Activated naive CD4-positive, alpha-beta T cell treated with anti-CD3 and anti-CD28 coated beads, Interleukin-2, amount 50 U/mL, for 24 hours (primary cell): ENCODE data around the gene RTKN.
"Not testable (repeated sequence)": the region's sequence is repeated elsewhere in the genome, so short reads cannot be mapped to it uniquely, and the experiment has no call there.

ENCODE experiments used
- H3K27ac Mint-ChIP-seq: one replicate; pipeline ENCODE4 v1.8.0; 2021; ENCODE audit warnings: mild to moderate bottlenecking, mixed read lengths
- H3K27me3 Mint-ChIP-seq: one replicate; pipeline ENCODE4 v1.8.0; 2021; ENCODE audit warnings: mixed read lengths
- H3K36me3 Mint-ChIP-seq: one replicate; pipeline ENCODE4 v1.8.0; 2021; ENCODE audit warnings: mixed read lengths
- H3K4me1 Mint-ChIP-seq: one replicate; pipeline ENCODE4 v1.8.0; 2021; ENCODE audit warnings: mixed read lengths
- H3K4me3 Mint-ChIP-seq: one replicate; pipeline ENCODE4 v1.8.0; 2021; ENCODE audit warnings: mild to moderate bottlenecking, mixed read lengths
- H3K9me3 Mint-ChIP-seq: one replicate; pipeline ENCODE4 v1.8.0; 2021; ENCODE audit warnings: mixed read lengths

RTKN gene

DNA sequence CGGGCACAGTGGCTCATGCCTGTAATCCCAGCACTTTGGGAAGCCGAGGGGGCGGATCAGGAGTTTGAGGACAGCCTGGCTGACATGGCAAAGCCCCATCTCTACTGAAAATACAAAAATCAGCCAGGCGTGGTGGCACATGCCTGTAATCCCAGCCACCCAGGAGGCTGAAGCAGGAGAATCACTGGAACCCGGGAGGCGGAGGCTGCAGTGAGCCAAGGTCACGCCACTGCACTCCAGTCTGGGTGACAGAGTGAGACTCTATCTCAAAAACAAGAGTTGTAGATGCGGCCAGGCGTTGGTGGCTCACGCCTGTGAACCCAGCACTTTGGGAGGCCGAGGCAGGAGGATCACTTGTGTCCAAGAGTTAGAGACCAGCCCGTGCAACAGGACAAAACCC, 29.0 kb upstream of the RTKN start:
- not testable (repeated sequence) for H3K27me3 Mint-ChIP-seq, H3K9me3 Mint-ChIP-seq
- peak overlapping the region; percentile 76 for H3K4me3 Mint-ChIP-seq
- peaks cover 26% of the 10 kb centered on the region for H3K4me1 Mint-ChIP-seq
- H3K36me3 Mint-ChIP-seq, result peaks cover 17% of the 10 kb centered on the region
- peak overlapping the region; percentile 86 for H3K27ac Mint-ChIP-seq

DNA sequence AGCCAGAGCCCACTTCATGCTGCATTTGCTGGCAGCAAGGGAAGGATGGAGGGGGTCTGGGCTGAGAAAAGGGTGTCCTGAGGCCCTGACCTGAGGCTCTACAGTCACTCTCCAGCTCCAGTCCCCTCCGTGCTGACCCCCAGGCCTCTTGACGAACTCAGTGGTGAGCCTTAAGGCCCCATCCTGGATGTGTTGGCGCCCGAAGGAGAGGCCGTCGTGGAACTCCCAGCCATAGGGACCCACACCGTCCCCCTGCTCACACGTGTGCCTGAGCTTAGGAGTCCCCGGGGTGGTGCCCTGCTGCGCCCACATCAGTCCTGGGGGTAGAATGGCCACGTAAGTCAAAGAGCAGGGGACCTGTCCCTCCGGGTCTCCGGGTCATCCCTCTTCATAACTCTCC, 22.7 kb upstream of the RTKN start:
- H3K4me3 Mint-ChIP-seq, result peak overlapping the region; percentile 99
- H3K27ac Mint-ChIP-seq, result peak overlapping the region; percentile 84
- peaks cover 36% of the 10 kb centered on the region for H3K4me1 Mint-ChIP-seq
- peaks cover 4% of the 10 kb centered on the region for H3K36me3 Mint-ChIP-seq
- H3K9me3 Mint-ChIP-seq, result no peaks in the 10 kb centered on the region
- no peaks in the 10 kb centered on the region for H3K27me3 Mint-ChIP-seq

DNA sequence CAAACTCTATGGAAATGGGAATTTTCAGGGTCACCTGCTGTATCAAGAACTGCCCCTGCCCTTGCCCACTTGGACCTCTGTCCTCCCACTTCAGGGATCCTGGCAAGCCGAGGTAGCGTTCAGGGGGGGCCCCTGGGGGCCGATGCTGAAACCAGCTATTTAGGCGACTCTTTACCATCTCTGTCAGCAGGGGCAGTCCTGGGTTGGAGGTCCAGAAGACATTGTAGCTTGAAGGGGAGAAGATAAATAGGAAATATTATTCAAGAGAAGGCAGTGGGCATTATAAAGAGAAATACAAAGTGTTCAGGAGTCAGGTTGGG, 21.0 kb upstream of the RTKN start:
- Mint-ChIP-seq H3K9me3 (no peaks in the 10 kb centered on the region), H3K36me3 (peaks cover 4% of the 10 kb centered on the region), H3K4me3 (no peak overlapping the region), H3K27me3 (no peaks in the 10 kb centered on the region), H3K4me1 (peaks cover 48% of the 10 kb centered on the region), H3K27ac (no peak overlapping the region)

DNA sequence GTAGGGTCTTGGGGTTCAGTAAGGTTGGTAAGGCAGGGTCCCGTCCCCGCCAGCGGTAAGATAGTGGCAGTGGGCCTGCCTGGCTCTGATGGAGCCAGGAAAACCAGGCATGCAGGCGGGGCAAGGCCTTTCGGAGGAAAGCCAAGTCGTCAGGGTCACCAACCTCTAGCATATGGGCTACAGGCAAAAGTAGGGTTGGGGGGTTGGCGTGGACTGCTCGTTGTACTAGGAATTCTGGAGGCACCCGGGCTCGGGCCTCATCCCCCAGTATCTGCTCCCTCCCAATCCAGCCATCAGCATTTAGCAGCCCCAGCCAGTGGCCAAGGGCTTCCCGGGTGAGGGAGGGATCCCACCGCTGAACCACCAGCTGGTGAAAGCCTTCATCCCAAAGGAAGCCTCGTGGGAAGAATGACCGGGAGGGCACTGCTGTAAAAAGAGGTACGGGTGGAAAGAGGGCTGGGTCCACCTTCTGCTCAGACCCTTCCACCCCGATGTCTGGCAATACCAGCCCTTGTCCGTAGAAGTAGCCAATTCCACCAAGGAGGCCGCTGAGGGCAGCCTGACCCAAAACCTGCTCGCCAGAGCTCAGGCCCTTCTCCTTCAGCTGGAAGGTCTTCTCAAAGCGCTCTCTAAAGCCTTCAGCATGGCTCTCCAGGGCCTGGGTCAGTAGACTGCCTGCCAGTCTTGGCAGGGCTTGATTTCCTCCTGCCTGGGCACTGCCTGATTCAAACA, 20.5 kb upstream of the RTKN start:
- peaks cover 50% of the 10 kb centered on the region for H3K4me1 Mint-ChIP-seq
- H3K4me3 Mint-ChIP-seq, result no peak overlapping the region
- H3K27ac Mint-ChIP-seq, result no peak overlapping the region
- H3K36me3 Mint-ChIP-seq, result peaks cover 5% of the 10 kb centered on the region
- no peaks in the 10 kb centered on the region for H3K27me3 Mint-ChIP-seq
- H3K9me3 Mint-ChIP-seq, result no peaks in the 10 kb centered on the region

DNA sequence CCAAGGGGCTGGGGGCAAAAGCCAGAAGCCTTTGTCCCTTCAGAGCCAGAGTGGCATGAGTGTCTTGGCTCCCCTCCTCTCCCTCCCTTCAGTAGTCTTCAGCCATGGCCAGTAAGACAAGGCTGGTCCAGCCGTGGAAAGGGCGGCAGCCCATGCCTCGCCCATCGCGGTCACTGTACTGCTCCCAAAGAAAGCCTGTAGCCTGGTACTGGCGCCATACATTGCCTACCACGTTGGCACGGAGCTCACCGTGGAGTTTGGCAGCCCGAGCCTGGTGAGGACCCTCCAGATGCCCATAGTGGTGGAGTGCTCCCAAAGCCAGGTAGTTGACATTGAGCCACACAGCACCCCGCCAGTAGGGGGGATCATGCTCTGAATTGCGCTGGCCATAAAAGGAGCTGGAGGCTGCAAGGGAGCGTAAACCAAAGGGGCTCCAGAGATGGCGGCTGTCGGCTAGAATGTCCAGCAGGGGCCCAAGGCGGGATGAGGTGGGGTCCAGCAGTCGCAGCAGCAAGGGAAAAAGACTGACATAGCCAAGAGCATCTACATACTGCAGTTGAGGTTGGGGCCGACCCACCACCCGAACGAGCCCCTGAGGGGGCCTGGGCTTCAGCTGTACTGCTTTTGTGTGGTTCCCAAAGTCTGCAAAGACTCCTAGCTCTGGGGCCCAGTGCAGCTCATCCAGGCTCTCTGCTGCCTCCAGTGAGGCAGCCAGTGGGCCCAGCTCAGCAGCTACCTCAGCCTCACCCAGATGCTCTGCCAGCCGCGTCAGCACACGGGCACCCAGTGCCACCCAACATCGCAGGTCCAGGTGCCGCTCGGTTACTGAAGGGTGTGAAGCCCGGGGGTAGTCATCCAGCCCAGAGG, 19.7 kb upstream of the RTKN start:
- Mint-ChIP-seq H3K27me3 (no peaks in the 10 kb centered on the region), H3K27ac (no peak overlapping the region), H3K4me3 (no peak overlapping the region), H3K4me1 (peaks cover 58% of the 10 kb centered on the region), H3K9me3 (no peaks in the 10 kb centered on the region), H3K36me3 (peaks cover 7% of the 10 kb centered on the region)

DNA sequence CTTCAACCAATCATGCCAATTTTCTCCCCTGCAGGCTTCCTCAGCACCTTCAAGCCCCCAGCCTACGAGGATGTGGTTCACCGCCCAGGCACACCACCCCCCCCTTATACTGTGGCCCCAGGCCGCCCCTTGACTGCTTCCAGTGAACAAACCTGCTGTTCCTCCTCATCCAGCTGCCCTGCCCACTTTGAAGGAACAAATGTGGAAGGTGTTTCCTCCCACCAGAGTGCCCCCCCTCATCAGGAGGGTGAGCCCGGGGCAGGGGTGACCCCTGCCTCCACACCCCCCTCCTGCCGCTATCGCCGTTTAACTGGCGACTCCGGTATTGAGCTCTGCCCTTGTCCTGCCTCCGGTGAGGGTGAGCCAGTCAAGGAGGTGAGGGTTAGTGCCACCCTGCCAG, 18.4 kb upstream of the RTKN start:
- Mint-ChIP-seq H3K4me3 (peak overlapping the region; percentile 99), H3K4me1 (peaks cover 60% of the 10 kb centered on the region), H3K36me3 (peaks cover 14% of the 10 kb centered on the region)
- H3K27ac Mint-ChIP-seq, H3K9me3 Mint-ChIP-seq, H3K27me3 Mint-ChIP-seq: not testable (repeated sequence)

DNA sequence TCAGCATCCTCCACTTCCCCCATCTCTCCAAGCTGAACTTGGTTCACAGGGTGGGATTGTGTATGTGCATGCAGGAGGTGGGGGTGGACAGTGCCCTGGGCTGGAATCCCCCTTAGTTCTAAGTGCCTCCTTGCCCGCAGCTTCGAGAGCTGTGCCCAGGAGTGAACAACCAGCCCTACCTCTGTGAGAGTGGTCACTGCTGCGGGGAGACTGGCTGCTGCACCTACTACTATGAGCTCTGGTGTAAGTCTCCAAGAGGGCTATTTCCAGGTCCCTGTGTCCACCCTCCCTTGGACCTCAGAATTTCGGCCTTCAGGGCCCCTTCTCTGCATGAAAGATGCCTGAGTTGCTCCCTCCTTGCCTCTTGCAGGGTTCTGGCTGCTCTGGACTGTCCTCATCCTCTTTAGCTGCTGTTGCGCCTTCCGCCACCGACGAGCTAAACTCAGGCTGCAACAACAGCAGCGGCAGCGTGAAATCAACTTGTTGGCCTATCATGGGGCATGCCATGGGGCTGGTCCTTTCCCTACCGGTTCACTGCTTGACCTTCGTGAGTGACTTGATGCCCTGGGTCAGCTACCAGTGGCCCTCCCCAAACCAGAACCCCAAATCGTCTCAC, 17.9 kb upstream of the RTKN start:
- H3K27me3 Mint-ChIP-seq, H3K9me3 Mint-ChIP-seq: not testable (repeated sequence)
- Mint-ChIP-seq H3K4me3 (peak overlapping the region; percentile 99), H3K36me3 (peaks cover 17% of the 10 kb centered on the region), H3K4me1 (peaks cover 65% of the 10 kb centered on the region), H3K27ac (peak overlapping the region; percentile 89)

DNA sequence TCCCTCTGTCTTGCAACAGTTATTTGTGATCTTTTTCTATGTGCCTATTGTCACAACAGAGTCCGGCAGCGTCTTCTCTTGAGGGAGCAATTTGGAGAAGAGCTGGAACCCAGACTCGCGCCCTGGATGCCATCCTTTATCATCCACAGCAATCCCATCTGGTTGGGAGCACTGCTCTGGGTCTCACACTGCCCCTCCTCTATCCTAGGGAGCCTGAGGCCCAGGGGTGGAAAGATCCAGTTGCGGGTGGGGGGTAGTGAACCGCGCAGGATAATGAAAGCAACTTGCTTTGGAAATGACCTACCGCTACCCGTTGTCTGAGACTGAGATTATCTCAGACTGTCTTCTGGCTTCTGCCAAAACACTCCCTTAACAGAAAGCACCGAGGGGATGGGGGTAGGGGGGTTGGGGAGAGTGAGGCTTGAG, 17.2 kb upstream of the RTKN start:
- peaks cover 65% of the 10 kb centered on the region for H3K4me1 Mint-ChIP-seq
- no peaks in the 10 kb centered on the region for H3K9me3 Mint-ChIP-seq
- peak overlapping the region; percentile 99 for H3K4me3 Mint-ChIP-seq
- H3K27me3 Mint-ChIP-seq, result no peaks in the 10 kb centered on the region
- peaks cover 17% of the 10 kb centered on the region for H3K36me3 Mint-ChIP-seq
- peak overlapping the region; percentile 52 for H3K27ac Mint-ChIP-seq

DNA sequence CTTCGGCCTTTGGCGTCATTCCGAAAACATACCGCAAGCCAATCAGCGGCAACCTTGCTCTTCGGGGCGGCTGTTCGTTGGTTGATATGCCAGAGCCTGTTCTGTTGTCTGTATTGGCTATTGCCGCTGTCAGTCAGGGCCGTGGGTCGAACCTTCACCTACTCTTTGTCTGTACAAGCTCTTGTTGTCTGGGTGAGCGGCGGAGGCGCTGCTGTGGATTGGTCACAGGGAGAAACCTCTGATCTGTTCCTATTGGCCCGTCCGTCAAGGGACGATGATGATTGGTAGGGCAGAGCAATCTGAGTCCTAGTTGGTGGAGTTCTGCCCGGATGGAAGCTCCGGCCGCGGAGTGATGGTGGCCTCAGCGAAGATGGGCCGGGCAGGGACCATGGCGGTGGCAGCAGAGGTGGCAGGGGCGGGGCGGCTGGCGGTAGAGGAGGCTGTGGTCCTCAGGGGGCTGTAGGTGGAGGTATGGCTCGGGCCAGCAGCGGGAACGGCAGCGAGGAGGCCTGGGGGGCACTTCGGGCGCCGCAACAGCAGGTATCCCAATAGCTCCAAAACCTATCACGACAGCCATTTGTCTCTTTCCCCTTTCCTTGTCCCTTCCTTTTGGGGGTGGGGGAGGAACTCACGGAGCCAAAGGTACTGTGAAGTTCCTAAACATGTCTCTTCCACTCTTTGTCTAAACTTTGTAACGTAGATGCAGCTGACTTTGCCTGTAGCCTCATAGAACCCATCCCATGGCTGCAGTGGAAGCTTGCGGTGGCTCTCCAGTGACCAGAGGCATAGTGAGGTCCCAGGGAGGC, 16.6 kb upstream of the RTKN start, which contains the start of gene WBP1:
Gene WBP1, plus strand, starts transcription at position 307 of the 806 bp plus-strand sequence. Its CDS starts 165 bp downstream, at position 472.
- H3K4me3 Mint-ChIP-seq, result peak within 1 kb of the TSS; percentile 99
- no peaks in the 10 kb centered on the region for H3K9me3 Mint-ChIP-seq
- H3K36me3 Mint-ChIP-seq, result peaks cover 17% of the 10 kb centered on the region
- H3K27me3 Mint-ChIP-seq, result no peaks in the 10 kb centered on the region
- H3K27ac Mint-ChIP-seq, result peak within 1 kb of the TSS; percentile 99
- peaks cover 64% of the 10 kb centered on the region for H3K4me1 Mint-ChIP-seq

DNA sequence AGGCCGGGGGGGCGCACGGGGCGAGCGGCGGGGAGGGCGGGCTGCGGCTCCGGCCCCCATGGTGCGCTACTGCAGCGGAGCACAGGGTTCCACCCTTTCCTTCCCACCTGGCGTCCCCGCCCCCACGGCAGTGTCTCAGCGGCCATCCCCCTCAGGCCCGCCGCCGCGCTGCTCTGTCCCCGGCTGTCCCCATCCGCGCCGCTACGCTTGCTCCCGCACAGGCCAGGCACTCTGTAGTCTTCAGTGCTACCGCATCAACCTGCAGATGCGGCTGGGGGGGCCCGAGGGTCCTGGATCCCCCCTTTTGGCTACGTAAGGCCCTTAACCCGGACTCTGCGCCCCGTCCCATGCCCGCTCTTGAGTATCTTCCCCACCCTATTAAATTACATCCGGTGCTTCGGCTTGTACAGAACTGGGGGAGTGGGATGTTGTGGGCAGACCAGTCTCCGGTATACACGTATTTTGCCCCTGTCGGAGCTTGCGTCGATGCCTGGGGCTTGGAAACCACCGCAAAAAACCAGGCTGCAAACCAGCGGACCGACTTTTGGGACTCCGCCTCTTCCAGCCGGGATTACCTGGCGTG, 15.9 kb upstream of the RTKN start:
- Mint-ChIP-seq H3K9me3 (no peaks in the 10 kb centered on the region), H3K4me3 (peak overlapping the region; percentile 99), H3K27ac (peak overlapping the region; percentile 92), H3K4me1 (peaks cover 64% of the 10 kb centered on the region), H3K36me3 (peaks cover 15% of the 10 kb centered on the region), H3K27me3 (no peaks in the 10 kb centered on the region)

DNA sequence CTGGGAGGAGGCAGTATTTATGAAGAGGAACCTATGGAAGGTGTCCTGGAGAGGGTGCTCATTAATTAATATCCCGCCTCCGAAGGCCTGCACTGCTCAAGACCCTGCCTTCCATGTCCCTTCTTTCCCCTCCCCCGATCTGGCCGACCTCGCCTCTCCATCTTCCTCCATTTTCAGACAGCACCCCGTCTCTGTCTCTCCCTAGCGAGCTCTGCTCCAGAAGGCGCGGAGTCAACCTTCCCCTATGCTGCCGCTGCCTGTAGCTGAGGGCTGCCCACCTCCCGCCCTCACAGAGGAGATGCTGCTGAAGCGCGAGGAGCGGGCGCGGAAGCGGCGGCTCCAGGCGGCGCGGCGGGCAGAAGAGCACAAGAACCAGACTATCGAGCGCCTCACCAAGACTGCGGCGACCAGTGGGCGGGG, 15.4 kb upstream of the RTKN start:
- peaks cover 15% of the 10 kb centered on the region for H3K36me3 Mint-ChIP-seq
- H3K4me1 Mint-ChIP-seq, result peaks cover 69% of the 10 kb centered on the region
- H3K9me3 Mint-ChIP-seq, result no peaks in the 10 kb centered on the region
- peak overlapping the region; percentile 99 for H3K4me3 Mint-ChIP-seq
- no peaks in the 10 kb centered on the region for H3K27me3 Mint-ChIP-seq
- peak overlapping the region; percentile 99 for H3K27ac Mint-ChIP-seq

DNA sequence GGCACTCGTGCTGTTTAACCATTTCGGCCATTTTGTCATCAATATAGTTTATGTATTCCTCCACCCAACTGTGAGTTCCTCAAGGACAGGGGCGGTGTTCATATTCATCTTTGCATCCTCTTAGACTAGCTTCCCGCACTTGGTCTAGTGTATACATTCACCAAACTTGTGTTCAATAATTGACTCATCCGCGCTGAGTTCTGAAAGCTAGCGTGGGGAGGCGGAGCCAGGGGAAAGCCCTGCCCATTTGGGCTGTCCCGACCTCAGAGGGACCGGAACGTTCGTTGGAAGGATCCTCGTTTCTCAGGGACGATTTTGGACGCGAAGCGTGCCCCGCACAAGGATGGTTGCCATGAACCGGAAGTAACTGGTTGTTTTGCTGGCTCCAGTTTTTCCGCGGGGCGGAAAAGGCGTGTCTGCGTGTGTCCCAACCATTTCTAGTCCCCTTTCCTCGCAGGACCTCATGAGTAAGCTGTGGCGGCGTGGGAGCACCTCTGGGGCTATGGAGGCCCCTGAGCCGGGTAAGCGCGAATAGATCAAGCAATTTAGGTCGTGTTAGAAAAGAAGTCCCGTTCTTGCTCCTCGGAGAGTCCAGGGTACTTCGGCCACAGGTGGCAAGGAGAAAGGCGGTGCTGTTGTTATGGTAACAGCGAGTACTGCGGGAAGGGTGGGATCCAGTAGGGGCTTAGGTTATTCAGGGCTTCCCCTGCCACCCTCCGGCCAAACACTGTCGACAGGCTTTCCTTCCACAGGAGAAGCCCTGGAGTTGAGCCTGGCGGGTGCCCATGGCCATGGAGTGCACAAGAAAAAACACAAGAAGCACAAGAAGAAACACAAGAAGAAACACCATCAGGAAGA, 13.1 kb upstream of the RTKN start, which contains the start of gene INO80B:
Gene INO80B, plus strand, starts transcription at position 434 of the 858 bp plus-strand sequence. Its CDS starts 30 bp downstream, at position 464.
- Mint-ChIP-seq H3K27ac (peak within 1 kb of the TSS; percentile 99), H3K4me3 (peak within 1 kb of the TSS; percentile 99), H3K9me3 (no peaks in the 10 kb centered on the region), H3K36me3 (peaks cover 13% of the 10 kb centered on the region), H3K27me3 (no peaks in the 10 kb centered on the region), H3K4me1 (peaks cover 61% of the 10 kb centered on the region)

DNA sequence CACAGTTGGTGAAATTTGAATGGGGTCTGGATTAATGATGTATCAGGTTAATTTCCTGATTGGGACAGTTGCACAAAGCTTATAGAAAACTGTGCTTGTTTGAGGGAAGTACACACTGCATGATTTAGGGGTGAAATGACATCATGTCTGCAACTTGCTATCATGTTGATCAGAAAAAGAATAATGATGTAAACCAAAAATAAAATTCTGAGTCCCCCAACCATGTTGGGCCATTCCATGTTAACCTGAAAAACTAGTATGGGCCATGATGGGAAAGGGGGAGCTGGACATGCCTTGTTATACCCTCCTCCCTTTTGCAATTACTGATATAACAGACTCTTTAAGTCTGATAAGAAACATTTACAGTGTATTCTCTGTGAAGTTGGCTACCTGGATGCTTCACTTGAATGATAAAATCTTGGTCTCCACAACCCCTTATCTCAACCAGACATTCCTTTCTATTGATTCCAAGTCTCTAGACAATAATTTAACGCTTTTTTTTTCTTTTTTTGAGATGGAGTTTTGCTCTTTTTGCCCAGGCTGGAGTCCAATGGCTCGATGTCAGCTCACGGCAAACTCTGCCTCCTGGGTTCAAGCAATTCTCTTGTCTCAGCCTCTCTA, 8.9 kb upstream of the RTKN start:
- Mint-ChIP-seq H3K9me3 (no peaks in the 10 kb centered on the region), H3K4me3 (no peak overlapping the region), H3K4me1 (peaks cover 27% of the 10 kb centered on the region), H3K27ac (no peak overlapping the region), H3K36me3 (peaks cover 6% of the 10 kb centered on the region), H3K27me3 (no peaks in the 10 kb centered on the region)

DNA sequence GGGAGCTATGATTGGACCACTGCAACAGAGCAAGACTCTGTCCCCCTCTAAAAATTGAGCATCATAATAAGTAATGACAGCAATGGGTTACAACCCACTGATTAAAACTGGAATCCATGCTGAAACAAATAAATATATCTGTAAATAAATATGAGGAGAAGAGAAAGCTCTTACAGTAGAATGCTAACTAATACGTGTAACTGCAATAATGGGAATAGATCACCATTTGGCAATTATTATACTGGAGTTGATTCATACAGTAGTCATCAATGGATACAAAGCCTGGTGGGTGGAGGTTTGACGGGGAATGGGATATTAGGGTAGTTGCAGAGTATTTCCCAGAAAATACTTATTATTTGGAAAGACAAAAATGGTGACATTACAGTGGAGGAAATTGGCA, 7.0 kb upstream of the RTKN start:
- Mint-ChIP-seq H3K4me1 (peaks cover 13% of the 10 kb centered on the region), H3K9me3 (no peaks in the 10 kb centered on the region), H3K36me3 (no peaks in the 10 kb centered on the region), H3K4me3 (no peak overlapping the region), H3K27ac (no peak overlapping the region), H3K27me3 (peaks cover 6% of the 10 kb centered on the region)
